GM12878 (cell line): Measurements from ENCODE around the gene MMRN2. TPM values are rescaled to one million over a fixed set of nuclear protein-coding genes. Genes with fewer than 3 reads are reported as not detected.

ENCODE experiments used
- ATAC-seq: fragments of 200-7000 bp; cut with Tn5 transposase; 3 replicates; pipeline ENCODE4 v1.9.1; 2020; ENCODE audit warnings: mild to moderate bottlenecking, moderate library complexity
- BruUV-seq: library from RNA; stranded (reverse); fragments of 400-500 nt; replicated peaks from 2 replicates; lab custom pipeline; 2021; lab: Mats Ljungman, UMichigan
- CTCF ChIA-PET: fragments of 300-600 bp; sonication (Branson Sonifier 250); formaldehyde crosslinking; extraction: SDS; loops from one replicate; lab custom pipeline; 2021; ENCODE audit warnings: inconsistent platforms; lab: Yijun Ruan, JAX
- POLR2A ChIA-PET: fragments of 350-600 bp; formaldehyde crosslinking; extraction: SDS; loops from one replicate; lab custom pipeline; 2021; ENCODE audit warnings: inconsistent platforms; lab: Charles Lee
- RAD21 ChIA-PET: fragments of 300-600 bp; sonication (Branson Sonifier 250); formaldehyde crosslinking; loops from one replicate; lab custom pipeline; 2023; ENCODE audit warnings: antibody characterized with exemption; ENCODE audit not compliant: unreplicated experiment; lab: Charles Lee
- SMC1A ChIA-PET: fragments of 300-600 bp; sonication (Branson Sonifier 250); formaldehyde crosslinking; loops from one replicate; lab custom pipeline; 2023; ENCODE audit not compliant: unreplicated experiment, uncharacterized antibody; lab: Charles Lee
- DNase-seq: peaks from one replicate; pipeline ENCODE4 v3.0.0-alpha.2; 2011; ENCODE audit warnings: low read depth, low spot score
- FAIRE-seq: peaks from 3 replicates; lab custom pipeline; 2011; peaks lifted over from hg19 to GRCh38; lab: Jason Lieb, UNC
- H2AFZ ChIP-seq: 2 replicates; pipeline ENCODE4 v1.6.0; 2011; ENCODE audit warnings: low read depth, low read length, control low read depth; ENCODE audit not compliant: control insufficient read depth
- H3K27ac ChIP-seq: 2 replicates; pipeline ENCODE4 v1.5.1; 2011; ENCODE audit warnings: control low read depth; ENCODE audit not compliant: control insufficient read depth, insufficient read depth
- H3K27me3 ChIP-seq, 2 experiments: replicated peaks in 1 of 2; 2 replicates each; pipeline versions ENCODE4 v1.6.0 to v1.6.1; 2011; ENCODE audit warnings: low read length in 1 of 2; ENCODE audit not compliant: control insufficient read depth in 2 of 2, insufficient read depth in 2 of 2
- H3K36me3 ChIP-seq, 2 experiments: 2 replicates each; pipeline ENCODE4 v1.5.1; 2011; ENCODE audit warnings: low read length in 1 of 2; ENCODE audit not compliant: control insufficient read depth in 2 of 2, insufficient read depth in 2 of 2
- H3K4me1 ChIP-seq: 2 replicates; pipeline ENCODE4 v1.6.1; 2011; ENCODE audit warnings: mild to moderate bottlenecking, low read length, moderate library complexity, mixed read lengths; ENCODE audit not compliant: control insufficient read depth, insufficient read depth
- H3K4me2 ChIP-seq: 2 replicates; pipeline ENCODE4 v1.6.0; 2011; ENCODE audit warnings: control low read depth; ENCODE audit not compliant: control insufficient read depth, insufficient read depth
- H3K4me3 ChIP-seq: fragments of 200-600 bp; sonication (generic); 2 replicates; pipeline ENCODE4 v1.5.1; 2016
- H3K79me2 ChIP-seq: 2 replicates; pipeline ENCODE4 v1.6.0; 2011; ENCODE audit warnings: low read length; ENCODE audit not compliant: control insufficient read depth, insufficient read depth
- H3K9ac ChIP-seq: 2 replicates; pipeline ENCODE4 v1.8.0; 2011; ENCODE audit warnings: low read length, control low read depth, mixed read lengths; ENCODE audit not compliant: control insufficient read depth, insufficient read depth
- H3K9me3 ChIP-seq: replicated peaks from 3 replicates; pipeline ENCODE4 v1.5.1; 2011; ENCODE audit warnings: mild to moderate bottlenecking, low read length; ENCODE audit not compliant: control insufficient read depth, insufficient read depth
- H4K20me1 ChIP-seq: 2 replicates; pipeline ENCODE4 v1.6.0; 2011; ENCODE audit not compliant: control insufficient read depth, insufficient read depth
- ATF7 ChIP-seq: fragments of 450-650 bp; IDR thresholded peaks from 2 replicates; pipeline ENCODE4 v1.6.1; 2016; ENCODE audit warnings: low read depth, mild to moderate bottlenecking
- CBX3 ChIP-seq: fragments of 200-600 bp; sonication (generic); IDR thresholded peaks from 2 replicates; pipeline ENCODE4 v1.6.1; 2016; ENCODE audit warnings: low read depth, borderline replicate concordance
- EGR1 ChIP-seq, 2 experiments: IDR thresholded peaks; 1 replicate in 1 of 2; 2 replicates in 1 of 2; pipeline ENCODE4 v1.6.1; 2011 to 2012; ENCODE audit warnings: low read depth in 2 of 2, low read length in 2 of 2, borderline replicate concordance in 1 of 2, mild to moderate bottlenecking in 1 of 2, moderate library complexity in 1 of 2
- FOXK2 ChIP-seq: fragments of 450-650 bp; IDR thresholded peaks from 2 replicates; pipeline ENCODE4 v1.6.1; 2017; ENCODE audit warnings: mild to moderate bottlenecking, moderate library complexity
- GABPA ChIP-seq: IDR thresholded peaks from 2 replicates; pipeline ENCODE4 v1.6.1; 2014; ENCODE audit warnings: antibody characterized with exemption, low read depth, mild to moderate bottlenecking, inconsistent platforms
- HDGF ChIP-seq: fragments of 450-650 bp; IDR thresholded peaks from 2 replicates; pipeline ENCODE4 v1.6.1; 2016; ENCODE audit warnings: antibody characterized with exemption
- NRF1 ChIP-seq: conservative IDR thresholded peaks from 2 replicates; pipeline ENCODE4 v1.6.1; 2011; ENCODE audit warnings: mild to moderate bottlenecking, low read depth, low read length, improper control_type of control experiment
- POLR2AphosphoS2 ChIP-seq: IDR thresholded peaks from 2 replicates; pipeline ENCODE4 v1.6.1; 2011; ENCODE audit warnings: low read depth, mild to moderate bottlenecking, low read length, improper control_type of control experiment, moderate library complexity
- WGBS: methylation state at CpG from one replicate; pipeline ENCODE4 v1.1.6; 2016; ENCODE audit warnings: low lambda C conversion rate; ENCODE audit not compliant: insufficient replicate concordance, insufficient coverage; ENCODE audit errors: missing lambda C conversion rate; 5-methylcytosine and 5-hydroxymethylcytosine counted together
- in situ Hi-C: fragments of 300-500 bp; cut with MboI; formaldehyde crosslinking; loops from 9 replicates; pipeline ENCODE4 v1.14.3; 2018; ENCODE audit warnings: mixed read lengths
- intact Hi-C: fragments of 100-400 bp; cut with micrococcal nuclease; formaldehyde crosslinking; loops from one replicate; pipeline ENCODE4 v1.14.2; 2022; ENCODE audit not compliant: unreplicated experiment
- polyA plus RNA-seq, 11 experiments: library from polyadenylated mRNA; depleted of rRNA in 4 of 11; unstranded in 6 of 11; stranded (reverse) in 5 of 11; fragments of >200 nt; fragmentation: Nextera tagmentation in 4 of 11; fragmentation: Illumina TruSeq in 1 of 11; extraction: Ambion mirVana in 4 of 11; extraction: Trizol in 1 of 11; gene quantifications; 1 replicate in 1 of 11; 2 replicates in 10 of 11; pipeline versions ENCODE4 v1.2.1 to v1.2.3, GENCODE V29; 2011 to 2016; ENCODE audit warnings: inconsistent platforms in 2 of 11, missing spikeins in 2 of 11, low read depth in 1 of 11
- total RNA-seq, 4 experiments: library from RNA; depleted of rRNA in 3 of 4; stranded (reverse); fragments of >200 nt in 3 of 4; fragmentation: Illumina TruSeq in 1 of 4; extraction: Trizol in 1 of 4; gene quantifications; 2 replicates each; pipeline versions ENCODE4 v1.2.1 to v1.2.3, GENCODE V29; 2013 to 2021
- TF ChIP-seq, protein P1 (sequence below): IDR thresholded peaks from 2 replicates; pipeline ENCODE4 v1.6.1; 2012; ENCODE audit warnings: improper control_type of control experiment, low read depth, low read length; ENCODE audit not compliant: insufficient replicate concordance
- TF ChIP-seq, protein P2 (sequence below): fragments of 450-650 bp; IDR thresholded peaks from 2 replicates; pipeline ENCODE4 v1.6.1; 2018; ENCODE audit warnings: borderline replicate concordance, mild to moderate bottlenecking; ENCODE audit not compliant: partially characterized antibody

The MMRN2 gene
- total and polyA plus RNA-seq, 10 of the 15 experiments (the other 5 are each of a cell fraction or from before 2014, with no cell fraction given), result 0.09 to 1.0 (median 0.54) TPM; not detected in 3

DNA sequence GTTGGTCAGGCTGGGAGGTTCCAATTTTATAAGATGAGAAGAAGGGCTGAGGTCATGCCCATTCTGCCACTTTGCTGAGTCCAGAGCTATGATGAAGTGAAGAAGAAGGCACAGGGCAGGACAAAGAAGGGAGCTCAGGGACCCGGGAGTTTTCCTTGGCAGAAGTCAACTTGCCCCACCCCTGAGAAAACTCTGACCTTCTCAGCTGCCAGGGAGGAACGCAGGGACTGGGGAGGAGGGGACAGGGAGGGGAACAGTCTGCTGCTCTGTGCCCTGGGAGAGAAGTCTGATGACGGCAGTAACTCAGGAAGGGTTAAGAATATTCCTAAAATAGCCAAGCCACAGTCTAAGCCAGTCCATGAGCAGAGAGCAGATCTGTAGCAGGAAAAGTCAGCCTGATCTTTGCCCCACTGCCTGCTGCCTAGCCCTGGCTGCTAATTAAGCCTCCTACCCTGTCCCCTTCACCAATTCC lies 22.6 kb upstream of the MMRN2 start:
- no TSS peak for BruUV-seq

More for the DNA sequence above, 22.6 kb upstream of the MMRN2 start:
- ATAC-seq (no peak), FAIRE-seq (no peak), DNase-seq (no peak)
- POLR2A ChIA-PET, result no interaction called here
- H3K27me3 ChIP-seq, result no peaks in the 10 kb centered on the region; a peak in 2 of 4 replicates
- H2AFZ ChIP-seq, result no peak overlapping the region
- in situ Hi-C loops (no loop called here), intact Hi-C loops (no loop called here)
- H3K4me2 ChIP-seq, result no peak overlapping the region
- WGBS, result 15% methylated on average over 3 of the region's 3 CpGs
- SMC1A ChIA-PET, result no interaction called here
- H3K9ac ChIP-seq, result no peak overlapping the region
- H3K27ac ChIP-seq, result no peak overlapping the region
- H3K9me3 ChIP-seq, result no peaks in the 10 kb centered on the region
- TF ChIP-seq EGR1 (IDR thresholded peaks at IDR 0.05; ENCODE audit: borderline replicate concordance in 1 of 2, low read depth in 2 of 2, low read length in 2 of 2), result no peak
- TF ChIP-seq, protein P1, sequence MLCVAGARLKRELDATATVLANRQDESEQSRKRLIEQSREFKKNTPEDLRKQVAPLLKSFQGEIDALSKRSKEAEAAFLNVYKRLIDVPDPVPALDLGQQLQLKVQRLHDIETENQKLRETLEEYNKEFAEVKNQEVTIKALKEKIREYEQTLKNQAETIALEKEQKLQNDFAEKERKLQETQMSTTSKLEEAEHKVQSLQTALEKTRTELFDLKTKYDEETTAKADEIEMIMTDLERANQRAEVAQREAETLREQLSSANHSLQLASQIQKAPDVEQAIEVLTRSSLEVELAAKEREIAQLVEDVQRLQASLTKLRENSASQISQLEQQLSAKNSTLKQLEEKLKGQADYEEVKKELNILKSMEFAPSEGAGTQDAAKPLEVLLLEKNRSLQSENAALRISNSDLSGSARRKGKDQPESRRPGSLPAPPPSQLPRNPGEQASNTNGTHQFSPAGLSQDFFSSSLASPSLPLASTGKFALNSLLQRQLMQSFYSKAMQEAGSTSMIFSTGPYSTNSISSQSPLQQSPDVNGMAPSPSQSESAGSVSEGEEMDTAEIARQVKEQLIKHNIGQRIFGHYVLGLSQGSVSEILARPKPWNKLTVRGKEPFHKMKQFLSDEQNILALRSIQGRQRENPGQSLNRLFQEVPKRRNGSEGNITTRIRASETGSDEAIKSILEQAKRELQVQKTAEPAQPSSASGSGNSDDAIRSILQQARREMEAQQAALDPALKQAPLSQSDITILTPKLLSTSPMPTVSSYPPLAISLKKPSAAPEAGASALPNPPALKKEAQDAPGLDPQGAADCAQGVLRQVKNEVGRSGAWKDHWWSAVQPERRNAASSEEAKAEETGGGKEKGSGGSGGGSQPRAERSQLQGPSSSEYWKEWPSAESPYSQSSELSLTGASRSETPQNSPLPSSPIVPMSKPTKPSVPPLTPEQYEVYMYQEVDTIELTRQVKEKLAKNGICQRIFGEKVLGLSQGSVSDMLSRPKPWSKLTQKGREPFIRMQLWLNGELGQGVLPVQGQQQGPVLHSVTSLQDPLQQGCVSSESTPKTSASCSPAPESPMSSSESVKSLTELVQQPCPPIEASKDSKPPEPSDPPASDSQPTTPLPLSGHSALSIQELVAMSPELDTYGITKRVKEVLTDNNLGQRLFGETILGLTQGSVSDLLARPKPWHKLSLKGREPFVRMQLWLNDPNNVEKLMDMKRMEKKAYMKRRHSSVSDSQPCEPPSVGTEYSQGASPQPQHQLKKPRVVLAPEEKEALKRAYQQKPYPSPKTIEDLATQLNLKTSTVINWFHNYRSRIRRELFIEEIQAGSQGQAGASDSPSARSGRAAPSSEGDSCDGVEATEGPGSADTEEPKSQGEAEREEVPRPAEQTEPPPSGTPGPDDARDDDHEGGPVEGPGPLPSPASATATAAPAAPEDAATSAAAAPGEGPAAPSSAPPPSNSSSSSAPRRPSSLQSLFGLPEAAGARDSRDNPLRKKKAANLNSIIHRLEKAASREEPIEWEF, result no peak
- no peak for TF ChIP-seq NRF1
- no peak for TF ChIP-seq FOXK2
- TF ChIP-seq POLR2AphosphoS2, result no peak
- no peak for TF ChIP-seq CBX3
- no peak for TF ChIP-seq ATF7
- no peak for TF ChIP-seq GABPA
- TF ChIP-seq HDGF, result no peak
- TF ChIP-seq, protein P2, sequence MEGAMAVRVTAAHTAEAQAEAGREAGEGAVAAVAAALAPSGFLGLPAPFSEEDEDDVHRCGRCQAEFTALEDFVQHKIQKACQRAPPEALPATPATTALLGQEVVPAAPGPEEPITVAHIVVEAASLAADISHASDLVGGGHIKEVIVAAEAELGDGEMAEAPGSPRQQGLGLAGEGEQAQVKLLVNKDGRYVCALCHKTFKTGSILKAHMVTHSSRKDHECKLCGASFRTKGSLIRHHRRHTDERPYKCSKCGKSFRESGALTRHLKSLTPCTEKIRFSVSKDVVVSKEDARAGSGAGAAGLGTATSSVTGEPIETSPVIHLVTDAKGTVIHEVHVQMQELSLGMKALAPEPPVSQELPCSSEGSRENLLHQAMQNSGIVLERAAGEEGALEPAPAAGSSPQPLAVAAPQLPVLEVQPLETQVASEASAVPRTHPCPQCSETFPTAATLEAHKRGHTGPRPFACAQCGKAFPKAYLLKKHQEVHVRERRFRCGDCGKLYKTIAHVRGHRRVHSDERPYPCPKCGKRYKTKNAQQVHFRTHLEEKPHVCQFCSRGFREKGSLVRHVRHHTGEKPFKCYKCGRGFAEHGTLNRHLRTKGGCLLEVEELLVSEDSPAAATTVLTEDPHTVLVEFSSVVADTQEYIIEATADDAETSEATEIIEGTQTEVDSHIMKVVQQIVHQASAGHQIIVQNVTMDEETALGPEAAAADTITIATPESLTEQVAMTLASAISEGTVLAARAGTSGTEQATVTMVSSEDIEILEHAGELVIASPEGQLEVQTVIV, result no peak
- RAD21 ChIA-PET, result no interaction called here
- no peaks in the 10 kb centered on the region for H4K20me1 ChIP-seq
- H3K4me3 ChIP-seq, result no peak overlapping the region
- no peaks in the 10 kb centered on the region for H3K4me1 ChIP-seq
- H3K36me3 ChIP-seq, result no peaks in the 10 kb centered on the region
- H3K79me2 ChIP-seq, result no peaks in the 10 kb centered on the region
- CTCF ChIA-PET, result no interaction called here
